GM23248 (cell line): ENCODE data around the gene DMKN. TPM values are rescaled to one million over a fixed set of nuclear protein-coding genes. Genes with fewer than 3 reads are reported as not detected.
A peak's percentile ranks its signal among the peaks of the same experiment; 100 is the strongest.
"Not testable (repeated sequence)": the region's sequence is repeated elsewhere in the genome, so short reads cannot be mapped to it uniquely, and the experiment has no call there.

Experiments
- DNase-seq: peaks from one replicate; pipeline ENCODE4 v3.0.0-alpha.2; 2015
- H2AFZ ChIP-seq: fragments of 200-600 bp; sonication (generic); 2 replicates; pipeline ENCODE4 v1.6.1; 2016; ENCODE audit warnings: antibody characterized with exemption
- H3F3A ChIP-seq: fragments of 200-600 bp; sonication (generic); 2 replicates; pipeline ENCODE4 v1.6.1; 2016; ENCODE audit warnings: mild to moderate bottlenecking, antibody characterized with exemption, mixed run types; ENCODE audit not compliant: insufficient read depth
- H3K27ac ChIP-seq: fragments of 200-600 bp; sonication (generic); 2 replicates; pipeline ENCODE4 v1.5.1; 2016; ENCODE audit warnings: mild to moderate bottlenecking
- H3K27me3 ChIP-seq: fragments of 200-600 bp; sonication (generic); replicated peaks from 2 replicates; pipeline ENCODE4 v1.6.1; 2016; ENCODE audit warnings: mild to moderate bottlenecking; ENCODE audit not compliant: insufficient read depth
- H3K36me3 ChIP-seq: fragments of 200-600 bp; sonication (generic); 2 replicates; pipeline ENCODE4 v1.6.1; 2016; ENCODE audit warnings: low read depth, mild to moderate bottlenecking
- H3K4me1 ChIP-seq: fragments of 200-600 bp; sonication (generic); 2 replicates; pipeline ENCODE4 v1.6.1; 2016; ENCODE audit warnings: mild to moderate bottlenecking; ENCODE audit not compliant: insufficient read depth
- H3K4me2 ChIP-seq: fragments of 200-600 bp; sonication (generic); one replicate; pipeline ENCODE4 v1.6.1; 2016; ENCODE audit warnings: mild to moderate bottlenecking; ENCODE audit not compliant: unreplicated experiment
- H3K4me3 ChIP-seq: fragments of 200-600 bp; sonication (generic); 2 replicates; pipeline ENCODE4 v1.5.1; 2016; ENCODE audit warnings: mild to moderate bottlenecking
- H3K79me2 ChIP-seq: fragments of 200-600 bp; sonication (generic); 2 replicates; pipeline ENCODE4 v1.6.1; 2016; ENCODE audit warnings: mild to moderate bottlenecking; ENCODE audit not compliant: insufficient read depth
- H3K9ac ChIP-seq: fragments of 200-600 bp; sonication (generic); 2 replicates; pipeline ENCODE4 v1.6.1; 2016; ENCODE audit warnings: mild to moderate bottlenecking
- H3K9me2 ChIP-seq: fragments of 200-600 bp; sonication (generic); 2 replicates; pipeline ENCODE4 v1.6.1; 2016; ENCODE audit warnings: mixed run types, mild to moderate bottlenecking, moderate library complexity; ENCODE audit not compliant: insufficient read depth
- H3K9me3 ChIP-seq: fragments of 200-600 bp; sonication (generic); one replicate; pipeline ENCODE4 v1.6.1; 2017; ENCODE audit warnings: low read depth
- H4K20me1 ChIP-seq: fragments of 200-600 bp; sonication (generic); 2 replicates; pipeline ENCODE4 v1.6.0; 2016; ENCODE audit not compliant: insufficient read depth
- EZH2 ChIP-seq: fragments of 200-600 bp; sonication (generic); IDR thresholded peaks from 2 replicates; pipeline ENCODE4 v1.6.1; 2018; ENCODE audit warnings: antibody characterized with exemption, mild to moderate bottlenecking; ENCODE audit not compliant: insufficient read depth, poor library complexity, severe bottlenecking
- EZH2phosphoT487 ChIP-seq: fragments of 200-600 bp; sonication (generic); IDR thresholded peaks from 2 replicates; pipeline ENCODE4 v1.6.1; 2018; ENCODE audit warnings: antibody characterized with exemption, moderate library complexity, mild to moderate bottlenecking, low read depth; ENCODE audit not compliant: insufficient read depth
- WGBS, 2 experiments: methylation state at CpG; one replicate each; pipeline ENCODE4 v1.1.6; 2015 to 2017; ENCODE audit warnings: low lambda C conversion rate in 2 of 2, low coverage in 1 of 2; ENCODE audit errors: missing lambda C conversion rate in 2 of 2; 5-methylcytosine and 5-hydroxymethylcytosine counted together
- in situ Hi-C: fragments of 300-500 bp; cut with MboI; formaldehyde crosslinking; loops from 2 replicates; pipeline ENCODE4 v1.15.0; 2020
- polyA plus RNA-seq: library from polyadenylated mRNA; unstranded; fragments of >200 nt; fragmentation: Nextera tagmentation; extraction: Ambion mirVana; gene quantifications from 2 replicates; pipeline ENCODE4 v1.2.1, GENCODE V29; 2016
- total RNA-seq: library from RNA; depleted of rRNA; stranded (reverse); fragments of >200 nt; shearing (Covaris generic); gene quantifications from 2 replicates; pipeline ENCODE4 v1.2.3, GENCODE V29; 2014

DMKN gene
- total and polyA plus RNA-seq, 2 experiments from 2014 or later: 25.4 to 34.5 TPM

- no peaks in the 10 kb centered on the region for H3K9me2 ChIP-seq
- 72 to 73% methylated on average over 14 of the region's 14 CpGs for WGBS, 2 experiments
- no peak overlapping the region for H2AFZ ChIP-seq
- TF ChIP-seq EZH2phosphoT487 (no peak), EZH2 (no peak)
- H3K79me2 ChIP-seq: no peaks in the 10 kb centered on the region
- H4K20me1 ChIP-seq: no peaks in the 10 kb centered on the region
- no peak overlapping the region for H3K27ac ChIP-seq
- H3K9ac ChIP-seq: no peak overlapping the region
- no peaks in the 10 kb centered on the region for H3K9me3 ChIP-seq
- in situ Hi-C loops: no loop called here
- H3K27me3 ChIP-seq: peaks cover 20% of the 10 kb centered on the region; the same call in 1 of the 2 replicates
- no peak overlapping the region for H3K4me3 ChIP-seq
- H3K4me1 ChIP-seq: no peaks in the 10 kb centered on the region
- DNase-seq: no peak
- no peaks in the 10 kb centered on the region for H3F3A ChIP-seq
- no peak overlapping the region for H3K4me2 ChIP-seq
- H3K36me3 ChIP-seq: no peaks in the 10 kb centered on the region
Observed at GRCh38 chr19:35474104-35474503, 39.3 kb downstream of the DMKN start.

DNA sequence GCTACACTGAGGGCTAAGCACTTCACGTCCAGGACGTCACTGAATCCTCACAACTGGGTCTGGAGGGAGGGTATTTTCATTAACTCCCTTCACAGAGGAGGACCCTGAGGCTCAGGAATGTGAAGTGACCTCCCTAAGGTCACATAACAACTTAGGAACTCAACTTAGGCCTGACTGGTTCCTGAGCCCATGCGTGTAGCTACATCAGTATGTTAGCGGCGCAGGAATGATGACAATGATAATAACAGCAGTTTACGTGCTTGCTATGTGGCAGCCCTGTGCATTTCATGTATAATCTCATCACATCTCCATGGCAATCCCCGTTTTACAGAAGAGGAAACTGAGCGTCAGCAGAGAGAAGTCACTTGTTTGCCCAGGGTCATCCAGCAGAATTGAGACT, 41.5 kb downstream of the DMKN start:
- Histone ChIP-seq H3K36me3 (no peaks in the 10 kb centered on the region), H3K27ac (no peak overlapping the region), H3F3A (no peaks in the 10 kb centered on the region), H3K9ac (no peak overlapping the region), H3K79me2 (no peaks in the 10 kb centered on the region), H4K20me1 (no peaks in the 10 kb centered on the region), H3K4me3 (no peak overlapping the region), H3K9me2 (no peaks in the 10 kb centered on the region), H2AFZ (no peak overlapping the region), H3K27me3 (peaks cover 28% of the 10 kb centered on the region), H3K4me1 (no peaks in the 10 kb centered on the region), H3K4me2 (no peak overlapping the region), H3K9me3 (no peaks in the 10 kb centered on the region)
- WGBS, 2 experiments: 67 to 72% methylated on average over 8 of the region's 8 CpGs
- TF ChIP-seq EZH2phosphoT487 (no peak), EZH2 (no peak)
- DNase-seq: no peak
- in situ Hi-C loops: no loop called here

DNA sequence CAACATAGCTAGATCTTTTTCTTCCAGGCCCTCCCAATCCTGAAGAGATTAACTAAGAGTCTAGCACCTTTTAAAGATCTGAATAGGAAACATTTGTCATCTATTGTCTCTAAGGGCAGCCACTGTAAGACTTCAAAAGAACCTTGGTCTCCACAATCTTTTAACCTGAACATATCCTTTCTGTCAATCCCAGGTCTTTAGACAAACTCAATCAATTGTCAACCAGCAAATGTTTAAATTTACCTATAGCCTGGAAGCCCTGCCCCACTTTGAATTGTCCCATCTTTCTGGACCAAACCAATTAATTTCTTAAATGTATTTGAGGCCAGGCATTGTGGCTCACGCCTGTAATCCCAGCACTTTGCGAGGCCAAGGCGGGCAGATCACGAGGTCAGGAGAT, 42.4 kb downstream of the DMKN start:
- H3K4me1 ChIP-seq, H4K20me1 ChIP-seq, DNase-seq, H2AFZ ChIP-seq, H3K4me2 ChIP-seq, H3K27ac ChIP-seq, H3K9ac ChIP-seq, in situ Hi-C loops, H3K36me3 ChIP-seq, H3K9me3 ChIP-seq, H3K9me2 ChIP-seq, H3K79me2 ChIP-seq, H3F3A ChIP-seq, H3K4me3 ChIP-seq: not testable (repeated sequence)
- WGBS, 2 experiments: 73 to 79% methylated on average over 4 of the region's 4 CpGs
- peaks cover 28% of the 10 kb centered on the region for H3K27me3 ChIP-seq

GRCh38 chr19:35470128-35470527, 43.3 kb downstream of the DMKN start:
- Histone ChIP-seq H3K9me3 (no peaks in the 10 kb centered on the region), H2AFZ (no peak overlapping the region), H3K27ac (no peak overlapping the region), H4K20me1 (no peaks in the 10 kb centered on the region), H3K9me2 (no peaks in the 10 kb centered on the region), H3K4me2 (no peak overlapping the region), H3K4me1 (no peaks in the 10 kb centered on the region), H3K9ac (no peak overlapping the region), H3K36me3 (no peaks in the 10 kb centered on the region), H3K79me2 (no peaks in the 10 kb centered on the region), H3K4me3 (no peak overlapping the region), H3K27me3 (peaks cover 32% of the 10 kb centered on the region), H3F3A (no peaks in the 10 kb centered on the region)
- TF ChIP-seq EZH2phosphoT487 (no peak), EZH2 (no peak)
- WGBS, 2 experiments: 53 to 61% methylated on average over 7 of the region's 7 CpGs
- DNase-seq: no peak
- in situ Hi-C loops: no loop called here

GRCh38 chr19:35468637-35469036, 44.8 kb downstream of the DMKN start:
- TF ChIP-seq EZH2phosphoT487 (no peak), EZH2 (no peak)
- H3K9ac ChIP-seq: no peak overlapping the region
- no peaks in the 10 kb centered on the region for H4K20me1 ChIP-seq
- H2AFZ ChIP-seq: no peak overlapping the region
- H3K4me3 ChIP-seq: no peak overlapping the region
- no peaks in the 10 kb centered on the region for H3K79me2 ChIP-seq
- H3K4me2 ChIP-seq: no peak overlapping the region
- H3K4me1 ChIP-seq: no peaks in the 10 kb centered on the region
- DNase-seq: peak; percentile 56
- no peak overlapping the region for H3K27ac ChIP-seq
- H3K27me3 ChIP-seq: peaks cover 35% of the 10 kb centered on the region
- WGBS, 2 experiments: 0 to 3% methylated on average over 2 of the region's 2 CpGs
- H3K9me2 ChIP-seq: no peaks in the 10 kb centered on the region
- no peaks in the 10 kb centered on the region for H3K36me3 ChIP-seq
- in situ Hi-C loops: no loop called here
- H3K9me3 ChIP-seq: no peaks in the 10 kb centered on the region
- no peaks in the 10 kb centered on the region for H3F3A ChIP-seq
